Right cardiac atrium (tissue), 5 donors: ENCODE measurements around the gene SH3PXD2A. TPM values are rescaled to one million over a fixed set of nuclear protein-coding genes. Genes with fewer than 3 reads are reported as not detected.

ENCODE experiments used
- ATAC-seq, 2 donors: fragments of 200-7000 bp; cut with Tn5 transposase; one replicate each; pipeline versions ENCODE4 v1.8.0 to v1.9.1; 2020; ENCODE audit warnings: moderate library complexity in 2 of 2, mild to moderate bottlenecking in 1 of 2
- DNase-seq, 3 donors: peaks; one replicate each; pipeline ENCODE4 v3.0.0-alpha.2; 2020
- H3K27ac ChIP-seq: one replicate; pipeline ENCODE4 v1.5.1; 2013; ENCODE audit warnings: mild to moderate bottlenecking, low read length, control low read depth, moderate library complexity
- H3K27me3 ChIP-seq: one replicate; pipeline ENCODE4 v1.6.1; 2013; ENCODE audit not compliant: control insufficient read depth, insufficient read depth
- H3K4me1 ChIP-seq: one replicate; pipeline ENCODE4 v1.6.1; 2013; ENCODE audit warnings: low read length; ENCODE audit not compliant: control insufficient read depth, insufficient read depth
- H3K4me3 ChIP-seq: one replicate; pipeline ENCODE4 v1.5.1; 2013; ENCODE audit warnings: low read length, control low read depth
- H3K9me3 ChIP-seq: one replicate; pipeline ENCODE4 v1.6.1; 2013; ENCODE audit warnings: low read length; ENCODE audit not compliant: control insufficient read depth
- WGBS: extraction: QIAGEN DNeasy Blood & Tissue Kit; methylation state at CpG from one replicate; pipeline ENCODE4 v1.1.7; 2013; 5-methylcytosine and 5-hydroxymethylcytosine counted together
- intact Hi-C, 4 donors: fragments of 100-400 bp; cut with DNase I; formaldehyde crosslinking; loops; one replicate each; pipeline versions ENCODE4 v1.11.0 to v1.14.0; 2022 to 2023
- polyA plus RNA-seq: library from polyadenylated mRNA; stranded (reverse); fragments of 200-250 nt; gene quantifications from one replicate; pipeline ENCODE4 v1.2.3, GENCODE V29; 2013
- total RNA-seq, 4 donors: library from RNA; stranded (reverse); fragmentation: NEBNext Ultra II Directional; extraction: Animal tissue kit (Norgen Biotek cat#: 25700); gene quantifications; one replicate each; pipeline ENCODE4 v1.2.1, GENCODE V29; 2021
- donor health status: healthy with polysubstance abuse.
- donor health status: DM: no; HTN: yes; CAD: no.
- donor health status: DM: no; HTN: no; CAD: no.
- donor health status: DM: no; HTN: yes; CAD: no; lungs with severe emphysema.
- donor health status: DM: yes; HTN: yes; CAD: no.

The SH3PXD2A gene
- total and polyA plus RNA-seq, 5 donors = 13.5 to 31.7 (median 30.9) TPM

DNA sequence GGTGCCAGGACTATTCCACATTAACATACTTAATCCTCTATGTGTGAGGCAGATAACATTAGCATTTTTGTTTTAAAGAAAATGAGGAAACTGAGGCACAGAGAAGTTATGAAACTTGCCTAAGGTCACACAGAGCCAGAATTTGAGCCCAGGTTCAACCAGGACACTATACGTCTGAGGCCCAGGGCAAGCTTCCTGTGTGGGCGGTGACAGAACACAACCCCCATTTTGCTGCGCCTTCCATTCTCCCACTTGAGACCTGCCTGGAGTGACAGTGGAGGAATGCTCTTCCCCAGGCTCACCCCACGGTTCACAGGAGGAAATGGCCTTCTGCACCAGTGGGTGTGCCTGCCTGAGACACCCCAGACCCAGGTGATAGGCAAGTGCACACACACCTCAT lies 164.1 kb downstream of the SH3PXD2A start:
- no peak overlapping the region for H3K27ac ChIP-seq

DNA sequence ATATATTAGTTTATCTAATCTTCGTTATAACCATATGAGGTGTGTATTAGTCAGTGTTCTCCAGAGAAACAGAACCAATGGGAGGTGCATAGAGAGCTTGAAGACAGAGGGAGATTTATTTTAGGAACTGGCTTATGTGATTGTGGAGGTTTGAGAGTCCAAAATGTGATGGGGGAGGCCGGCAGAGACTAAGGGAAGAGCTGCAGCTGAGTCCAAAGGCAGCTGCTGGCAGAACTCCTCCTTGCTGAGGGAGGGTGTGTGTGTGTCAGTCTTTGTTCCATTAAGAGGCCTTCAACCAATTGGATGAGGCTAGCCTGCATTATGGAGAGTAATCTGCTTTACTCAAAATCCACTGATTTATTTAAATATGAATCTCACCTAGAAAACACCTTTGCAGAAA lies 165.1 kb downstream of the SH3PXD2A start:
- H3K27me3 ChIP-seq = no peaks in the 10 kb centered on the region
- peaks cover 2% of the 10 kb centered on the region for H3K4me1 ChIP-seq
- H3K27ac ChIP-seq = no peak overlapping the region
- 60% methylated on average over 2 of the region's 2 CpGs for WGBS
- no peak overlapping the region for H3K4me3 ChIP-seq
- no peaks in the 10 kb centered on the region for H3K9me3 ChIP-seq
- no peak for ATAC-seq
- intact Hi-C loops = no loop called here
- DNase-seq = no peak

More for the DNA sequence above, 164.1 kb downstream of the SH3PXD2A start:
- ATAC-seq = no peak
- Histone ChIP-seq H3K9me3 (no peaks in the 10 kb centered on the region), H3K27me3 (no peaks in the 10 kb centered on the region), H3K4me3 (no peak overlapping the region), H3K4me1 (peaks cover 3% of the 10 kb centered on the region)
- no peak for DNase-seq
- 72% methylated on average over 4 of the region's 4 CpGs for whole genome bisulfite sequencing
- intact Hi-C loops = no loop called here

DNA sequence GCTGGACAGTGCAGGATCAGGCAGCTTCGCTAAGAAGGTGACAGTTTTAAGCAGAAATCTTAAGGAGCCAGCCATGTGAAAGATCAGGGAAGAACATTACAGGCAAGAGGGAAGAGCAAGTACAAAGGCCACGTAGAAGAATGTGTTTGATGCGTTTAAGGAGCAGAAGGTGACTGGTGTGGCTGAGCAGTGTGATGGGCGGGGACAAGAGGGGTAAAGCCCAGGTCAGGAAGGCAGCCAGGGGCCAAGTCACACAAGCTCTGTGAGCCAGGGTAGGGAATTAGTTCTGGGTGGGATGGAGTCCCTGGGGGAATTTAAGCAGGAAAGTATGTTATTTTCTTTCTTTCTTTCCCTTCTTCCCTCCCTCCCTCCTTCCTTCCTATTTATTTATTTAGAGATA lies 166.9 kb downstream of the SH3PXD2A start:
- Histone ChIP-seq H3K27ac (no peak overlapping the region), H3K9me3 (no peaks in the 10 kb centered on the region), H3K4me3 (no peak overlapping the region), H3K27me3 (no peaks in the 10 kb centered on the region), H3K4me1 (peaks cover 2% of the 10 kb centered on the region)
- intact Hi-C loops = loop anchor here in 3 of 4 donors (5.0 to 10.0 kb wide), 3 partner anchors 86 to 274 kb away; no protein-coding TSS in a partner anchor
- DNase-seq (peak in 1 of 3 donors; percentile 48), ATAC-seq (no peak)
- 72% methylated on average over 4 of the region's 4 CpGs for WGBS

DNA sequence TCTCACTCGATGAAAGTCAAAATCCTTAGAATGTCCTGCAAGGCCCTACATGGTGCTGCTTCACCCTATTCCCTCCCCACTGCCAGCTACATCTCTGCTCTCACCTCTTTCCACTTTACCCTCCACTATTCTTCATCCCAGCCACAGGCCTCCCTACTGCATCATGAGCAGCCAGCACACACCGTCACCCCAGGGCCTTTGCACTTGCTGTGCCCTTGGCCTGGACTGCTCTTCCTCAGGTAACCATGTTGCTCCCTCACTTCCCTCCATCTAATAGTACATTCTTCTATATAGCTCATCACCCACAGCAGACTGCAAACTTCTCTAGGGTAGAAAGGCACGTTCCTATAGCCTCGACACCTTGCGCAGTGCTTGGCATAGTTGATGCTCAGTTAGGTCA lies 167.7 kb downstream of the SH3PXD2A start:
- intact Hi-C loops = loop anchor here (2.0 to 10.0 kb wide), 5 partner anchors 83 to 273 kb away; no protein-coding TSS in a partner anchor
- 96% methylated on average over 5 of the region's 5 CpGs for WGBS
- ATAC-seq (no peak), DNase-seq (no peak)
- no peak overlapping the region for H3K27ac ChIP-seq
- H3K4me3 ChIP-seq = no peak overlapping the region
- no peaks in the 10 kb centered on the region for H3K9me3 ChIP-seq
- peaks cover 2% of the 10 kb centered on the region for H3K4me1 ChIP-seq
- H3K27me3 ChIP-seq = no peaks in the 10 kb centered on the region

DNA sequence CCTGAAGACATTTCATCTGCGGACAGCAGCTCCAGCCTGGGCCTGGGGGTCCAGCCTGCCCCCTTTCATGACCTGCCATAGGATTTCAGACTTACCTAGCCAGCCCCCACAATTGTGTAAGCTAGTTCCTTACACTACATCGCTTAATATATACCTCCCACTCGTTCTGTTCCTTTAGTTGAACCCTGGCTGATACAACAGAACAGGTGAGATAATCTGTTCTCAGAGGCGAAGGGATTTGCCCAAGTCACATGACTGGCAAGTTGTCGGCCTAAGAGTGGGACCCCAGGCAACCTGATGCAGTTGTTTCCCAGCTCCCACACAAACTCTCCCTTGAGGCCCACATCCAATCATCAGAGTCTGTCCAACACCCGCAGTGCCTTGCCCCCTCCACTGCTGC lies 168.2 kb downstream of the SH3PXD2A start:
- DNase-seq (no peak), ATAC-seq (no peak)
- H3K4me1 ChIP-seq = peaks cover 2% of the 10 kb centered on the region
- no peak overlapping the region for H3K4me3 ChIP-seq
- H3K9me3 ChIP-seq = no peaks in the 10 kb centered on the region
- H3K27ac ChIP-seq = no peak overlapping the region
- H3K27me3 ChIP-seq = no peaks in the 10 kb centered on the region
- 90% methylated on average over 6 of the region's 6 CpGs for WGBS
- intact Hi-C loops = loop anchor here (2.0 to 10.0 kb wide), 5 partner anchors 82 to 272 kb away; no protein-coding TSS in a partner anchor

DNA sequence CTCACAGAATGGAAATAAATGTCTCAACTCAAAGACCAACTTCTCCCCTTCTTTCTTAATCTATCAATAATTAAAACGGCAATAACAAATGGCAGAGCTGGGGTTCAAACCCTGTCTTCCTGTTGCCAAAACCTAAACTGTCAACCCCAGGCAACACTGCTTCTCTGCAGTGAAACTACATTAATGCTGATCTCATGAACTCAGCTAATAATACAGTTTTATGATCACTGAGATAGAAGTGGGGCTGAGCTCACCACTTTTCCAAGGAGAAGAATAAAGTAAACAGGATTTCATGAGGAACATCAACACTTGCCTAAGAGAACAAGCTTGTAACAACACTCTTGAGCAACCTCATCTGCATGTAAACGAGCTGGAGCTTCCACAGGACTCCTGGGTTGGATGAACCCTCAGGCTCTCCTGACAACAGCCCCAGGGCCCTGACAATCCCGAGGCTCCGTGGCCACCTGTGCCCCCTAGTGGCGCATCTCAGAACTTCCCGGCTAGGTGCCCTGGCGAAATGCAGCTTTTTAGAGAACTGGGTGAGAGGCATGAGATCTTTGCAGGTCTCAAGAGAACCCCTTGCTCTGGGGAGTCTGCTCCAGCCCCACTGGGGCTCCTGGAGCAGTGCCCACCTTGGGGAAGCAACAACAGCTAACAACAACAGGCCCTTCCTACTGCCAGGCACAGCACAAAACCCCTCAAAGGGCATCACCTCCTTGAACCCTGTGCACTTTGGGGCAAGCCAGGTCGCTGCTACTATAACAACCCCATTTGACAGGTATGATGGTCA lies 169.3 kb downstream of the SH3PXD2A start:
- no peak overlapping the region for H3K4me3 ChIP-seq
- DNase-seq = peak; percentile 72 to 91 (median 90)
- H3K4me1 ChIP-seq = peaks cover 2% of the 10 kb centered on the region
- no peaks in the 10 kb centered on the region for H3K9me3 ChIP-seq
- H3K27ac ChIP-seq = no peak overlapping the region
- no peaks in the 10 kb centered on the region for H3K27me3 ChIP-seq
- peak; percentile 76 to 78 for ATAC-seq
- intact Hi-C loops = loop anchor here (2.0 to 10.0 kb wide), 5 partner anchors 81 to 271 kb away; no protein-coding TSS in a partner anchor
- 19% methylated on average over 8 of the region's 8 CpGs for WGBS

DNA sequence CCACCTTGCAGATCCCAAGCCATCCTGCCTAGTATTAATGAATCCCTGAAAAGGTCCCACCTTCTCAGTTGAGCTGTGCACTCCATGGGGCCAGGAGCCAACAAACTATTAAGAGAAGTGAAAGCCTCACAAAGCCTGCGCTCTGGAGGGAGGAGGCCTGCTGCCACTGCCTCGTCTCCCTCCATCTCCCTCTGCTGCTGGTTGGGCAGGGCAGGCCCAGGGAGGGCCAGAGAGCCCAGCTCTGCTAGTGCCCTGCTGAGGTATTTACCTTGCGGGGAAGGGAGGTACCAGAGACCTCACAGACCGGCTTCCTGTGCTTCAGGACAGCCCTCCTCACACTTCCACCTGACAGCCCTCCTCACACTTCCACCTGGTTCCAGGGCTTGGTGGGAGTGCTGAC lies 171.5 kb downstream of the SH3PXD2A start:
- 88% methylated on average over 4 of the region's 4 CpGs for WGBS
- H3K4me1 ChIP-seq = peaks cover 2% of the 10 kb centered on the region
- H3K9me3 ChIP-seq = no peaks in the 10 kb centered on the region
- no peak overlapping the region for H3K4me3 ChIP-seq
- H3K27ac ChIP-seq = no peak overlapping the region
- no peaks in the 10 kb centered on the region for H3K27me3 ChIP-seq
- peak in 1 of 3 donors; percentile 33 for DNase-seq
- ATAC-seq = no peak
- intact Hi-C loops = loop anchor here in 1 of 4 donors (10.0 kb wide), 1 partner anchor 269 kb away; no protein-coding TSS in a partner anchor

DNA sequence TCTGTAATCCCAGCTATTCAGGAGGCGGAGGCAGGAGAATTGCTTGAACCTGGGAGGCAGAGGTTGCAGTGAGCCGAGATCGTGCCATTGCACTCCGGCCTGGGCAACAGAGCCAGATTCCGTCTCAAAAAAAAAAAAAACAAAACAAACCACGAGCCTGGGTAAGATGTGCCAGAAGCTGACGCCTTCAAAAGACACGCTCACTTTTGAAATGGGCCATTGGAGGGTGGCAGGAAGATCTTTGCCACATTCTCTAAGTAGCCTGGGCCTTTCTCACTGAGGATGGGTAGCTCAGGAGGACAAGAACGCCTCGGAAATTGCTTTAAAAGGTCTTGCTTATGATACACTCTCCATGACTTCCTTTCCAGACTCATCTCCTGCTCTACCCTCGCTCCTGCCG lies 172.7 kb downstream of the SH3PXD2A start:
- Histone ChIP-seq H3K4me1 (peaks cover 2% of the 10 kb centered on the region), H3K27me3 (no peaks in the 10 kb centered on the region), H3K4me3 (no peak overlapping the region), H3K27ac (no peak overlapping the region), H3K9me3 (no peaks in the 10 kb centered on the region)
- ATAC-seq (no peak), DNase-seq (no peak)
- 82% methylated on average over 12 of the region's 12 CpGs for WGBS
- intact Hi-C loops = loop anchor here in 1 of 4 donors (10.0 kb wide), 1 partner anchor 268 kb away; no protein-coding TSS in a partner anchor

DNA sequence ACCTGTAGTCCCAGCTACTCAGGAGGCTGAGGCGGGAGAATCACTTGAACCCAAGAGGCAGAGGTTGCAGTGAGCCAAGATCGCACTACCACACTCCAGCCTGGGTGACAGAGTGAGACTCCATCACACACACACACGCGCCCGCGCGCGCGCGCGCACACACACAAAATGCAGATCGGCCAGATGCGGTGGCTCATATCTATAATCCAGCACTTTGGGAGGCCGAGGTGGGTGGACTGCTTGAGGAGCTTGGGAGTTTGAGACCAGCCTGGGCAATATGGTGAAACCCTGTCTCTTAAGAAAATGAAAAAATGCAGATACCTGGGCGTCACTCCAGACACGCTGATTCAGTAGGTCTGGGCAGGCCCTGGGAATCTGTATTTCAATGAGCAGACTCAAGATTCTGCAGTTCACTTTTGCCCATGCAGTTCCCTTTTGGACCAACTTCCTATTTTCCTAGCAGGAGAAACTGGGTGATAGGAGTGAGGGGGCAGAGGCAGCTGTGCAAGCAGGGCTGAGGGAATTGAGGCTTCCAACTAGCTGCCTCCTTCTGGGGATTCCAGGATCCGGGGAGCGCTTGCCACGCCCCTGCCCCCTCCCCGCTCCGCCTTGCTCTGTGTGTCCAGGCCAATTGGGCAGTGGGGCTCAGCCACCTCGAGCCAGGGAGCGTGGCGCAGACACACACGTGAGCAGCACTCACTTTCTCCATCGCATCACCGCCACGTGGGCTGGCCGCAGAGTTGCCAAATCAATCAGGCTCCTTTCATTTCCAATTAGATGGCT lies 173.6 kb downstream of the SH3PXD2A start:
- intact Hi-C loops = loop anchor here in 1 of 4 donors (10.0 kb wide), 1 partner anchor 267 kb away; no protein-coding TSS in a partner anchor
- WGBS = 89% methylated on average over 29 of the region's 29 CpGs
- Histone ChIP-seq H3K9me3 (no peaks in the 10 kb centered on the region), H3K27me3 (no peaks in the 10 kb centered on the region), H3K4me1 (peaks cover 2% of the 10 kb centered on the region), H3K27ac (no peak overlapping the region), H3K4me3 (no peak overlapping the region)
- DNase-seq (peak in 1 of 3 donors; percentile 44), ATAC-seq (no peak)

DNA sequence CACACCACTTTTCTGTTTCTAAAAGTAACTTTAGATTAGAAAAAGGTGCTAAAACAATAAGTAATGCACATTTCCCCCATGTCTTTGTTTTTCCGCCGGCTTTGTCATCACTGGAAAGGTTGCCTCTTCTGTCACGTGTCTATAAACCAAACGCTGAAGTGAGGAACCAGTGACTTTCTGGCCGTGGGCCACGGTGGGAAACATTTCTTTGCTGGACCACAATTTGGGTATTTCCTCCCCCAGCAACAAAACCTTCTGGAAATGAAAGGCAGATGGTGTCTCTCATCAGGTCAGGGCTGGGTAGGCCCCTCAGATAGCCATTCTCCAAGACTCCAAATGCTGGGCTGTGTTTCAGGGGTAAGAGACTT lies 174.5 kb downstream of the SH3PXD2A start:
- Histone ChIP-seq H3K27me3 (no peaks in the 10 kb centered on the region), H3K4me3 (no peak overlapping the region), H3K4me1 (no peaks in the 10 kb centered on the region), H3K27ac (no peak overlapping the region), H3K9me3 (no peaks in the 10 kb centered on the region)
- ATAC-seq (no peak), DNase-seq (peak in 1 of 3 donors; percentile 14)
- intact Hi-C loops = loop anchor here in 1 of 4 donors (10.0 kb wide), 1 partner anchor 266 kb away; no protein-coding TSS in a partner anchor
- WGBS = 81% methylated on average over 6 of the region's 6 CpGs
